Measurements from ENCODE around the gene TPST2. TPM values are rescaled to one million over a fixed set of nuclear protein-coding genes. Genes with fewer than 3 reads are reported as not detected.

Gene TPST2
- total RNA-seq, 1 experiment from 2014 or later = 50.1 TPM

- H3K79me2 ChIP-seq (ENCODE audit: insufficient read depth, low read length) = no peaks in the 10 kb centered on the region; the same call in 1 of the 2 replicates
- no peaks in the 10 kb centered on the region for H4K20me1 ChIP-seq (ENCODE audit: control insufficient read depth, insufficient read depth, insufficient read length)
- no peaks in the 10 kb centered on the region for H3K4me1 ChIP-seq (ENCODE audit: insufficient read depth, low read length)
- H3K4ac ChIP-seq (ENCODE audit: low read depth, low read length) = no peak overlapping the region
- H3K14ac ChIP-seq (ENCODE audit: insufficient read depth, low read length) = no peak overlapping the region
- Mint-ChIP-seq H3K36me3 (ENCODE audit: insufficient read depth in 1 of 3, low read depth in 3 of 3) (peaks cover 41 to 74% (median 57%) of the 10 kb centered on the region in 3 experiments), H3K27me3 (ENCODE audit: low read depth) (no peaks in the 10 kb centered on the region), H3K9me3 (no peaks in the 10 kb centered on the region), H3K27ac (no peak overlapping the region; a peak in 1 of 7 replicates), H3K4me3 (no peak overlapping the region), H3K4me1 (no peaks in the 10 kb centered on the region)
- TF ChIP-seq CTCF (conservative IDR thresholded peaks at IDR 0.05) = no peak
- no peak for DNase-seq
- H3K27ac ChIP-seq (ENCODE audit: insufficient read length, low read depth, low read length) = no peak overlapping the region
- H3K23me2 ChIP-seq (ENCODE audit: insufficient read length, low read depth, low read length, poor library complexity, severe bottlenecking) = no peaks in the 10 kb centered on the region
- peaks cover 3% of the 10 kb centered on the region for H3K79me1 ChIP-seq (ENCODE audit: insufficient read depth, low read depth, low read length, poor library complexity, severe bottlenecking)
- H3K4me2 ChIP-seq (ENCODE audit: insufficient read depth, insufficient read length, low read length) = no peak overlapping the region
- no peak overlapping the region for H2BK20ac ChIP-seq (ENCODE audit: low read depth, low read length, poor library complexity, severe bottlenecking)
- no peak overlapping the region for H2BK15ac ChIP-seq (ENCODE audit: low read depth, low read length)
- H3K9ac ChIP-seq (ENCODE audit: extremely low read depth, insufficient read length, low read length) = no peak overlapping the region
- no peak overlapping the region for H4K8ac ChIP-seq (replicated peaks; ENCODE audit: insufficient read length, low read depth, low read length)
- WGBS (ENCODE audit: extremely low coverage, insufficient read length, low lambda C conversion rate) = no CpG with 5 or more reads among the region's 13 CpGs
- H4K5ac ChIP-seq (ENCODE audit: insufficient read length, low read depth, low read length) = no peak overlapping the region
- H2AFZ ChIP-seq (ENCODE audit: low read length) = no peak overlapping the region
- no peak overlapping the region for H3K18ac ChIP-seq (ENCODE audit: insufficient read length, low read depth, low read length)
- no peak overlapping the region for H3T11ph ChIP-seq (ENCODE audit: low read length)
- H3K56ac ChIP-seq (ENCODE audit: insufficient read length, low read depth, low read length) = no peak overlapping the region
- no peak overlapping the region for H2AK5ac ChIP-seq (ENCODE audit: insufficient read length, low read length)
- H3K23ac ChIP-seq (ENCODE audit: insufficient read length, low read depth, low read length) = no peak overlapping the region
- no peak overlapping the region for H2BK5ac ChIP-seq (ENCODE audit: insufficient read length, low read length)
- no peaks in the 10 kb centered on the region for H3K9me3 ChIP-seq (ENCODE audit: control insufficient read depth, low read depth, low read length)
- no peaks in the 10 kb centered on the region for H3K27me3 ChIP-seq (ENCODE audit: insufficient read depth, low read length)
- no peak overlapping the region for H2BK12ac ChIP-seq (ENCODE audit: insufficient read length, low read depth, low read length)
- no peak overlapping the region for H2BK120ac ChIP-seq (ENCODE audit: low read depth, low read length, poor library complexity, severe bottlenecking)
- H4K91ac ChIP-seq (ENCODE audit: insufficient read length, low read depth, low read length) = no peak overlapping the region
These were observed 54.9 kb downstream of the TPST2 start for GRCh38 chr22:26534874-26535602.

All from H9 (cell line).